CD4-positive, alpha-beta T cell treated with Interferon gamma for 1 hour (primary cell): ENCODE data around the gene MAGEB18.

ENCODE experiments used
- DNase-seq: peaks from one replicate; pipeline ENCODE4 v3.0.0-alpha.2; 2020

The MAGEB18 gene

GRCh38 chrX:26138274-26138673 is at the start of gene MAGEB18:
MAGEB18 (plus strand) TSS chrX:26138343; CDS start chrX:26138986, 643 bp downstream.
- no peak for DNase-seq

DNA sequence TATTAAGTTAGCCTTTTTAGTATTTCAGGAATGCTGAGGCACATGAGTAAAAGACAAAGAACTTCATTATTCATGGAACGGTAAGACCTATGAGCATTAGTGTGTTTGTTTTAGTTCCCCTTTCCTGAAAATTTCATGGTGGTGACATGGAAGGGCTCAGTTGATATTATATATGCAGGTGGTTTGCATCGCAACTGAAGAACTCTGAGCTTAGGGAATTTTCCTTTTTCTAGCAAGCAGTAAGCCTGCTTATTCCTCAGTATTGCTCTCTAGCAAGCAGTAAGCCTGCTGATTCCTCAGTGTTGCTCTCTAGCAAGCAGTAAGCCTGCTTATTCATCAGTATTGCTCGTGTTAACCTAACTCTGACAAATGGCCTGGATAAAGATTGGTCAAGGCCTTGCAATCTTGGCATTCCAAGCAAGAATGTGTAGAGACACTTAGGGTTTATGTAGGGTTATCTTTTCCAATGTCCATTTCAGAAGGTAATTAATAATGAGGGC is 37.7 kb upstream of the MAGEB18 start:
- no peak for DNase-seq

DNA sequence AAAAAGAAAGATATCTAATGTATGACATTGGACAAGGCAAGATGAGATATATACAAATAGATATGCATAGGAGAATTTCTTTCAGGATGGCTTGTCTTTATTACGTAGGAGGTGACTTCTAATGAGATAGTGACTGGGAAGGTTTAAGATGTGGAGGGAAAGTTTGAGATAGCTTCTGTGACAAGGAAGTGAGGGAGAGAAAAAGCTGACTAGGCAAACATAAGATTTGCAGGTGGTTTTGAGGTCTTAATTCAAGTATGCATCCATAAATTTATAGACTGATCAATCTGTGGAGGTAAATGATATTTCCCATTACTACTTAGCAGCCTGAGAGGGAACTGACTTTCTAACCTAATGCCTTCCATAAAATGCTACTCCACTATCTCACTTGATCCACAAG is 29.0 kb upstream of the MAGEB18 start:
- DNase-seq: no peak

DNA sequence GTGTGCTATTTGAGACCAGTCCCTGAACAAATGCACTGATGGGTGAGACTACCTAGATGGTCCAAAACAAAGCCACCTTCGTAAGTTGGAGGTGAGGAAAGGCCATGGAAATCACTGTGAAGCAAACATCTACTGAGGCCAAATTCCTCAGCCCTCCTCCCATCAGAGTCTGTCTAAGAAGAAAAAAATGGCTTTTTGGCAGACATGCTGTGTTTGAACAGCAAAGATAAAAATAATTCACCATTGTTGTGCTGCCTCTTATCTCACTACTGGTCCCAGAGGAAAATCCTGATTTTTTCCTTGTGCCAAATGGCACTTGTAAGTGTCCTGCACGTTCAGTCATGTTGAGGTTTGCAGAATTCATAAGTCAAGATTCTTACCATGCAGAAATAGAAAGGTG is 7.9 kb downstream of the MAGEB18 start:
- no peak for DNase-seq

GRCh38 chrX:26160301-26160700 is 22.2 kb downstream of the MAGEB18 start, which contains the start of gene MAGEB6B:
MAGEB6B (plus strand) TSS chrX:26160601; CDS start chrX:26160601, 0 bp downstream.
- no peak for DNase-seq
